Activated B cell treated with CpG ODN at 0.5 μM for 24 hours (primary cell): ENCODE measurements around the gene BCAS3. TPM values are rescaled to one million over a fixed set of nuclear protein-coding genes. Genes with fewer than 3 reads are reported as not detected.

Experiments
- ATAC-seq: fragments of 200-7000 bp; cut with Tn5 transposase; one replicate; pipeline ENCODE4 v1.10.0; 2021; ENCODE audit warnings: low read depth, mild to moderate bottlenecking, moderate library complexity
- CTCF ChIA-PET: fragments of 350-600 bp; sonication (Branson Sonifier 250); formaldehyde crosslinking; loops from one replicate; lab custom pipeline; 2021; ENCODE audit warnings: antibody characterized with exemption; lab: Charles Lee
- POLR2A ChIA-PET: fragments of 350-600 bp; sonication (Branson Sonifier 250); formaldehyde crosslinking; loops from one replicate; lab custom pipeline; 2021; ENCODE audit warnings: antibody characterized with exemption; lab: Charles Lee
- DNase-seq: peaks from one replicate; pipeline ENCODE4 v3.0.0; 2022
- H3K27ac Mint-ChIP-seq: one replicate; pipeline ENCODE4 v1.8.0; 2020; ENCODE audit warnings: mixed read lengths
- H3K27me3 Mint-ChIP-seq: one replicate; pipeline ENCODE4 v1.8.0; 2021; ENCODE audit warnings: mixed read lengths
- H3K36me3 Mint-ChIP-seq: one replicate; pipeline ENCODE4 v1.8.0; 2021; ENCODE audit warnings: low read depth, mixed read lengths
- H3K4me1 Mint-ChIP-seq: one replicate; pipeline ENCODE4 v1.8.0; 2021; ENCODE audit warnings: mixed read lengths
- H3K4me3 Mint-ChIP-seq: one replicate; pipeline ENCODE4 v1.8.0; 2020; ENCODE audit warnings: mild to moderate bottlenecking, mixed read lengths
- H3K9me3 Mint-ChIP-seq: one replicate; pipeline ENCODE4 v1.8.0; 2020; ENCODE audit warnings: mixed read lengths
- CTCF ChIP-seq: fragments of 200-600 bp; IDR thresholded peaks from one replicate; pipeline ENCODE4 v1.8.0; 2022; ENCODE audit warnings: antibody characterized with exemption, mild to moderate bottlenecking
- intact Hi-C: fragments of 100-400 bp; cut with micrococcal nuclease; formaldehyde crosslinking; loops from one replicate; pipeline ENCODE4 v1.15.1; 2024
- total RNA-seq: library from RNA; stranded (reverse); gene quantifications from 2 replicates; pipeline ENCODE4 v1.2.3, GENCODE V29; 2022

The BCAS3 gene
- total RNA-seq, 1 donor from 2014 or later = 37.5 TPM

GRCh38 chr17:61167075-61167474 lies 489.4 kb downstream of the BCAS3 start:
- Mint-ChIP-seq H3K4me1 (no peaks in the 10 kb centered on the region), H3K36me3 (peaks cover 15% of the 10 kb centered on the region), H3K27ac (no peak overlapping the region), H3K27me3 (no peaks in the 10 kb centered on the region), H3K4me3 (no peak overlapping the region), H3K9me3 (peaks cover 6% of the 10 kb centered on the region)
- ATAC-seq (no peak), DNase-seq (no peak)
- no peak for TF ChIP-seq CTCF
- ChIA-PET CTCF (no interaction called here), POLR2A (no interaction called here)
- intact Hi-C loops = no loop called here

GRCh38 chr17:61168506-61168905 lies 490.9 kb downstream of the BCAS3 start:
- DNase-seq = no peak
- Mint-ChIP-seq H3K4me3 (no peak overlapping the region), H3K27me3 (no peaks in the 10 kb centered on the region), H3K4me1 (no peaks in the 10 kb centered on the region), H3K9me3 (peaks cover 6% of the 10 kb centered on the region), H3K36me3 (peaks cover 16% of the 10 kb centered on the region), H3K27ac (no peak overlapping the region)
- CTCF ChIA-PET = no interaction called here
- POLR2A ChIA-PET = no interaction called here
- TF ChIP-seq CTCF = no peak
- intact Hi-C loops = no loop called here
- ATAC-seq = no peak

GRCh38 chr17:61174310-61174709 lies 496.7 kb downstream of the BCAS3 start:
- DNase-seq = no peak
- no peak for ATAC-seq
- H3K4me3 Mint-ChIP-seq = no peak overlapping the region
- H3K27ac Mint-ChIP-seq = no peak overlapping the region
- H3K27me3 Mint-ChIP-seq = no peaks in the 10 kb centered on the region
- H3K36me3 Mint-ChIP-seq = peaks cover 12% of the 10 kb centered on the region
- intact Hi-C loops = no loop called here
- H3K9me3 Mint-ChIP-seq = peaks cover 3% of the 10 kb centered on the region
- no peaks in the 10 kb centered on the region for H3K4me1 Mint-ChIP-seq
- TF ChIP-seq CTCF = no peak
- POLR2A ChIA-PET = no interaction called here
- CTCF ChIA-PET = no interaction called here

- Mint-ChIP-seq H3K27ac (no peak overlapping the region), H3K36me3 (peaks cover 10% of the 10 kb centered on the region), H3K27me3 (no peaks in the 10 kb centered on the region), H3K4me1 (no peaks in the 10 kb centered on the region), H3K4me3 (no peak overlapping the region), H3K9me3 (peaks cover 3% of the 10 kb centered on the region)
- intact Hi-C loops = no loop called here
- ATAC-seq (no peak), DNase-seq (no peak)
- no peak for TF ChIP-seq CTCF
- POLR2A ChIA-PET = no interaction called here
- CTCF ChIA-PET = no interaction called here
These were observed 497.9 kb downstream of the BCAS3 start for GRCh38 chr17:61175298-61176142.

- DNase-seq (no peak), ATAC-seq (no peak)
- intact Hi-C loops = no loop called here
- H3K27me3 Mint-ChIP-seq = no peaks in the 10 kb centered on the region
- H3K4me1 Mint-ChIP-seq = no peaks in the 10 kb centered on the region
- H3K36me3 Mint-ChIP-seq = peaks cover 3% of the 10 kb centered on the region
- H3K27ac Mint-ChIP-seq = no peak overlapping the region
- peaks cover 3% of the 10 kb centered on the region for H3K9me3 Mint-ChIP-seq
- CTCF ChIA-PET = no interaction called here
- no peak overlapping the region for H3K4me3 Mint-ChIP-seq
- POLR2A ChIA-PET = no interaction called here
- no peak for TF ChIP-seq CTCF
These were observed 499.7 kb downstream of the BCAS3 start for GRCh38 chr17:61177351-61177750.
